ENCODE data around the gene MZT2B.
"Not testable (repeated sequence)": the region's sequence is repeated elsewhere in the genome, so short reads cannot be mapped to it uniquely, and the experiment has no call there.

Gene MZT2B

DNA sequence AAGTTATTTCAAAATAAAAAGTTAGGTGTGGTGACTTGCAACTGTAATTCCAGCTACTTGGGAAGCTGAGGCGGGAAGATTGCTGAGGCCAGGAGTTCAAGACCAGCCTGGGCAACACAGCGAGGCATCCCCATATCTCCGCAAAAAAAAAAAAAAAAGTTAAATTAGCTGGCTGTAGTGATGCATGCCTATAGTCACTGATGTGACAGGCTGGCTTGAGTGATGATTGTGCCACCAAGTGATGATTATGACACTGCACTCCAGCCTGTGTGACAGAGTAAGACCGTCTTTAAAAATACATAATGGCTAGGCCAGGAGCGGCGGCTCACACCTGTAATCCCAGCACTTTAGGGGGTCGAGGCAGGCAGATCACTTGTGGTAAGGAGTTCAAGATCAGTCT, 12.2 kb upstream of the MZT2B start:
- Mint-ChIP-seq H3K9me3 (no peaks in the 10 kb centered on the region), H3K27ac (no peak overlapping the region), H3K27me3 (ENCODE audit: low read depth, poor library complexity) (no peaks in the 10 kb centered on the region), H3K4me1 (no peaks in the 10 kb centered on the region), H3K4me3 (no peak overlapping the region), H3K36me3 (ENCODE audit: low read depth) (peaks cover 58% of the 10 kb centered on the region)
- TF ChIP-seq, protein P1, sequence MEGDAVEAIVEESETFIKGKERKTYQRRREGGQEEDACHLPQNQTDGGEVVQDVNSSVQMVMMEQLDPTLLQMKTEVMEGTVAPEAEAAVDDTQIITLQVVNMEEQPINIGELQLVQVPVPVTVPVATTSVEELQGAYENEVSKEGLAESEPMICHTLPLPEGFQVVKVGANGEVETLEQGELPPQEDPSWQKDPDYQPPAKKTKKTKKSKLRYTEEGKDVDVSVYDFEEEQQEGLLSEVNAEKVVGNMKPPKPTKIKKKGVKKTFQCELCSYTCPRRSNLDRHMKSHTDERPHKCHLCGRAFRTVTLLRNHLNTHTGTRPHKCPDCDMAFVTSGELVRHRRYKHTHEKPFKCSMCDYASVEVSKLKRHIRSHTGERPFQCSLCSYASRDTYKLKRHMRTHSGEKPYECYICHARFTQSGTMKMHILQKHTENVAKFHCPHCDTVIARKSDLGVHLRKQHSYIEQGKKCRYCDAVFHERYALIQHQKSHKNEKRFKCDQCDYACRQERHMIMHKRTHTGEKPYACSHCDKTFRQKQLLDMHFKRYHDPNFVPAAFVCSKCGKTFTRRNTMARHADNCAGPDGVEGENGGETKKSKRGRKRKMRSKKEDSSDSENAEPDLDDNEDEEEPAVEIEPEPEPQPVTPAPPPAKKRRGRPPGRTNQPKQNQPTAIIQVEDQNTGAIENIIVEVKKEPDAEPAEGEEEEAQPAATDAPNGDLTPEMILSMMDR (IDR thresholded peaks at IDR 0.05), result no peak
- no peak for DNase-seq

DNA sequence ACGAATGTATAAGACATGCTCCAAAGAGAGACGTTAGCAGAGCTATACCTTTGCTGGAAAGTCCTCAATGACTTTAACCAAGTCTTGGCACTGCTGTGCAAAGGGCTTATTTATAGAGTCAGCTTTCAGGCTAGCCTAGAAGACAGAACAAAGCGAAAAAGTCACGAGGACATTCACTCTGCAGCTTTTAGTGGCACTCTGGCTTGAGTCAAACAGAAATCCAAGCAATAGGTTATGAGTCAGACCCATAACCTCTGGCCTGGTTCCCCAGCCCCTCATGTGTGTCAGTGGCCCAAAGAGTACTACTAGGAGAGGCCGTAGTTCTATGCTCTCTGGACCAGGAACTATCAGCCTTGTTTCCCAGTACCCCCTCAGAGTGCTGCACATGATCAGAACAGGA, 7.2 kb upstream of the MZT2B start:
- not testable (repeated sequence) for H3K4me3 Mint-ChIP-seq; H3K9me3 Mint-ChIP-seq; H3K27ac Mint-ChIP-seq; H3K4me1 Mint-ChIP-seq; H3K27me3 Mint-ChIP-seq (ENCODE audit: low read depth, poor library complexity); DNase-seq
- peaks cover 34% of the 10 kb centered on the region for H3K36me3 Mint-ChIP-seq (ENCODE audit: low read depth)

DNA sequence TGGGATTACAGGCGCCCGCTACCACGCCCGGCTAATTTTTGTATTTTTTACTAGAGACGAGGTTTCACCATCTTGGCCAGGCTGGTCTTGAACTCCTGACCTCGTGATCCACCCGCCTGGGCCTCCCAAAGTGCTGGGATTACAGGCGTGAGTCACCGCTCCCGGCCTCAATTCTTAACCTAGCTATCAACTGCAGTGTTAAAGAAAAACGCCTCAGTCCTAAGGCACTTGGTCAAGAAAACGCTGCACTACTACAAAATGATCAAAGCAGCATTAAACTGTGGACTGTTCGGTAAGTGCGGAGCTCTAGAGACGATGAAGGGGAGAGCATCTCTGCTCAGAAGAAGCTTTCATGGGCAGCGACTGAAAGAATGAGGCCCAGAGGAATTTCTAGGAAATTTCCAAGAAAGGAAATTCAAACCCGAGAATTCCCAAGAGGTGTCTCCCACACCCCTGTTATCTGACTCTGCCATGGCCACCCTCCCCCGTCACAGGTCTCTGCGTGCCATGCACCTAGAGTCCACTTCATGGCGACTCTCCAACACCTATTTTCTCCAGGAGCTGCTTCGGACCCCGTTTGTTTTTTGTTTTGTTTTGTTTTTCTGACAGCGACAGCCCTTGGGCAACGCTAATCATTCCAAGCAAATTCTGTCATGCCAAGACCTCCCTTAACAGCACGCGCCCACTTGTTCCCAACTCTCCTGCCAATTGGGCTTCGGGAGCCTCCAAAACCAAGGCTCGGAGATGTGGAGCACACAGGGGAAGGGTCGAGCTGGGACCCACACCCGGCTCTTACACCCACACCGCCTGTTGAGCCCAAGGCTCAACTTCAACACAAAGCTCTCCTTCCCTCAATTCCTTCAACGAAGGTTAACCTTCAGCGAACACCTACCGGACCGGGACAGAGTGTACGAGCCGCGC, 1.4 kb upstream of the MZT2B start:
- Mint-ChIP-seq H3K27ac (peak overlapping the region; percentile 95), H3K4me1 (peaks cover 24% of the 10 kb centered on the region), H3K36me3 (ENCODE audit: low read depth) (peaks cover 11% of the 10 kb centered on the region), H3K4me3 (peak overlapping the region; percentile 93)
- not testable (repeated sequence) for DNase-seq; H3K27me3 Mint-ChIP-seq (ENCODE audit: low read depth, poor library complexity); H3K9me3 Mint-ChIP-seq

DNA sequence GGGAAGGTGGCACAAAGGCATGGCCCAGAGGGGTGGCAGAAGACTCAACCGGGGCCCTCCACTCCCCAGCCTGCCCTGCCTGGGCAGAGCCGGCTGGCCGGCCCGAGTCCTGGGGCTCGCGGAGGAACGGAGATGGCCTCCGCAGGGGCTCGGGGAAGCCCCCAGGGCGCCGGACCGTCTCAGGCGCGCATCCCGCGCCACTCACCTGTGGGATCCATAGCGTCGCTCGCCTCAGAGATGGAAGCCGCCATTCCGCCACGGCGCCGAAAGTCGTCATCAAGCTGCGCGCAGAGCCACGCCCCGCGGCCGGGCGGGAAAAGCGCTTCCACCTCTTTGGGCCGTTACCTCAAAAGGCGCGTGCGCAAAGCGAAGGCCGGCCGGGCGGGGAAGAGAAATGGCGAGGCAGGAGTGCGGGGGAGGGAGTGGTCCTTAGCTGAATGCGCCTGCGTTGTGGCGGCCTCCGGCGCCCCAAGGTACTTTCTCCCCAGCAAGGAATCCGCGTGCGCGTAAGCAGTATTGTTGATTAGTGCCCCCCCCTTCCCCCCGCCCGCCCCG, 660 bp upstream of the MZT2B start, which contains the start of gene SMPD4:
Gene SMPD4 (minus strand): TSS at position 278 of the 555 bp plus-strand sequence. CDS start 5,010 bp downstream, outside the sequence.
- Mint-ChIP-seq H3K9me3 (no peaks in the 10 kb centered on the region), H3K27me3 (ENCODE audit: low read depth, poor library complexity) (peaks cover under 1% of the 10 kb centered on the region), H3K36me3 (ENCODE audit: low read depth) (peaks cover 12% of the 10 kb centered on the region), H3K4me3 (peak within 1 kb of the TSS; percentile 93), H3K4me1 (peaks cover 24% of the 10 kb centered on the region), H3K27ac (peak within 1 kb of the TSS; percentile 95)
- TF ChIP-seq, protein P1 (IDR thresholded peaks at IDR 0.05), result no peak
- peak; percentile 98 for DNase-seq

DNA sequence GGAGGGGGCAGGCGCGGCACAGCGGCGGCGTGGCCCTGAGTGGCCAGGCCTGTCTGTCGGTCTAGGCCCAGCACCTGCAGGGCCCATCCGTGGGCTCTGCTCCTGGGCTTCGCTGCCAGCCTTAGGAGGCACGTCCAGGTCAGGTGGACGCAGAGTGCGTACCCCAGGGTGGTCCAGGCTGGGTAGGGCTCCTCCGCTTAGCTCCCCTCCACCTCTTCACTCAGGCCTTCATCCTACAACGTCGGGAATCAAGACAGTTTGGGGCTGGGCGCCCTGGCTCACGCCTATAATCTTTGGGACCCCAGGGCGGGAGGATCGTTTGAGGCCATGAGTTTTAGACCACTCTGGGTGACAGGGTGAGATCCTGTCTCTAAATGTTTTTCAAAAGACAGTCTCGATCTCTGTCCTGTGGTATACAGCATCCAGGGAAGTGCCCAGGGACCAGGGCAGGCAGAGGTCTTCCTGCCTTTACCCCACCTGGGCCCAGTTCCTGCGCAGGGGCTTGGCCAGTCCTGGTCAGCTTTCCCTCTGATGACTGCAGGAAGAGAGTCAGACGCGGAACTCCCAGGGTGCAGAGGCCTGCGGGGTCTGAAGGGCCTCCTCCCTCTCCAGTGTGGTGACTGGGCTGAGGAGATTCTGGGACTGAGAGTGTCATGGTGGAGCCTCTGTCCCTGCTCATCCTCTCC, 907 bp downstream of the MZT2B start:
- peak overlapping the region; percentile 83 for H3K4me3 Mint-ChIP-seq
- not testable (repeated sequence) for DNase-seq; H3K36me3 Mint-ChIP-seq (ENCODE audit: low read depth); H3K9me3 Mint-ChIP-seq; H3K27me3 Mint-ChIP-seq (ENCODE audit: low read depth, poor library complexity)
- H3K4me1 Mint-ChIP-seq, result peaks cover 24% of the 10 kb centered on the region
- peak overlapping the region; percentile 91 for H3K27ac Mint-ChIP-seq

DNA sequence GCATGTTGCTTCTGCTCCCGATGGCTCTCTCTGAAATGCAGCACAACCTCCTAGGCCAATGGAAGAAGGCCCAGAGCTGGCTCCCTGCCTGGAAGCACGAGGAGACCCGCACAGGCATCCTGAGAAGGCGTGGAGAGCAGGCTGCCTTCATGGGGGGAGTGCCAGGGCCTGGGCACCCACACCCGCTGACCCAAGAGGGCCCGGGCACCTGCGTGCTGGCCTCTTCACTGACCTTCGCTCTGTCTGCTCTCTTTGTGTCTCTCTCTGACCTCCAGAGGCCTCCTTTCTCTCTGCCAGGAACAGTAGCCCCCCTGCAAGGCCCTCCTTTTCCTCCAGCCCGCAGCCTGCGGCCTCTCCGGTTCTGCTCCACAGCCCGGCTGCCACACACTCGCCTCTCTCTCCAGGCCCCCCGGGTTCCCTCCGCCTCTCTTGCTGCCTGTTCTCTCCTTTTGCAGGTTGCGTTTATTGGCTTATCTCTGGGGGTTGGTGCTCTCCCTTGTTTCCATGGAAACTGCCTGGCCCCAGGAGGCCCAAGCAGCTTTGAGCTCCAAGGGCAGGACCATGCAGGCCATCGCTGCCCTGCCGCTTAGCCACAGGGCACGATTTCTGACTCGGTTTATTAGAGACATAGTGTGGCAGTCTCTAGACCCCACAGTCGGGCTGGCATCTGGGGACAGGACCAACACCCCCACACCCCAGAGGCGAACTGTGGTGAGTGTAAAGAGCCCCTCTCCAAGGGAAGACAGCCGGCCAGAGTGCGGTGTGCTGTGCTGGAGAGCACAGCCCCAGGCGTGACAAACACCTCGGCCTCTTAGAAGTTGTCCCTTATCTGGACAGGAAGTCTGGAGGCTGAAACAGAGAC, 1.7 kb downstream of the MZT2B start:
- no peaks in the 10 kb centered on the region for H3K9me3 Mint-ChIP-seq
- H3K27me3 Mint-ChIP-seq (ENCODE audit: low read depth, poor library complexity), result peaks cover 2% of the 10 kb centered on the region
- peak overlapping the region; percentile 91 for H3K27ac Mint-ChIP-seq
- peak; percentile 54 for DNase-seq
- peaks cover 24% of the 10 kb centered on the region for H3K4me1 Mint-ChIP-seq
- H3K4me3 Mint-ChIP-seq, result peak overlapping the region; percentile 83
- peaks cover 7% of the 10 kb centered on the region for H3K36me3 Mint-ChIP-seq (ENCODE audit: low read depth)
- TF ChIP-seq, protein P1 (IDR thresholded peaks at IDR 0.05), result no peak
